GDM1 (cell line): ENCODE measurements around the gene TOMM40.
A peak's percentile ranks its signal among the peaks of the same experiment; 100 is the strongest.
"Not testable (repeated sequence)": the region's sequence is repeated elsewhere in the genome, so short reads cannot be mapped to it uniquely, and the experiment has no call there.

ENCODE experiments used
- DNase-seq: peaks from one replicate; lab custom pipeline; 2025; lab: John Stamatoyannopoulos, UW

Gene TOMM40

GRCh38 chr19:44897835-44898234, 6.8 kb downstream of the TOMM40 start:
- DNase-seq, result no peak

GRCh38 chr19:44900328-44901244, 9.5 kb downstream of the TOMM40 start:
- DNase-seq, result no peak

- no peak for DNase-seq
Measured at GRCh38 chr19:44903216-44903601, 12.2 kb downstream of the TOMM40 start.

- peak; percentile 38 for DNase-seq
Measured at GRCh38 chr19:44903602-44904425, 12.8 kb downstream of the TOMM40 start.

- no peak for DNase-seq
Measured at GRCh38 chr19:44904426-44904994, 13.5 kb downstream of the TOMM40 start.

- no peak for DNase-seq
Measured at GRCh38 chr19:44905437-44906160, 14.5 kb downstream of the TOMM40 start, which contains the start of gene APOE. TSS of gene APOE (plus strand) at chr19:44905796. CDS start at chr19:44906625, 829 bp downstream.

GRCh38 chr19:44907613-44908012, 16.6 kb downstream of the TOMM40 start:
- DNase-seq, result no peak

- no peak for DNase-seq
Measured at GRCh38 chr19:44908074-44908835, 17.2 kb downstream of the TOMM40 start.

- no peak for DNase-seq
Measured at GRCh38 chr19:44908836-44909261, 17.8 kb downstream of the TOMM40 start.

GRCh38 chr19:44909775-44910174, 18.7 kb downstream of the TOMM40 start:
- DNase-seq, result no peak

- not testable (repeated sequence) for DNase-seq
Measured at GRCh38 chr19:44911896-44912295, 20.8 kb downstream of the TOMM40 start.

GRCh38 chr19:44912854-44913253, 21.8 kb downstream of the TOMM40 start:
- DNase-seq, result no peak

GRCh38 chr19:44913512-44914432, 22.7 kb downstream of the TOMM40 start:
- DNase-seq, result not testable (repeated sequence)

- DNase-seq, result peak; percentile 70
Measured at GRCh38 chr19:44914433-44915206, 23.6 kb downstream of the TOMM40 start, which contains the start of gene APOC1. TSS of gene APOC1 (plus strand) at chr19:44914608. CDS start at chr19:44914892, 284 bp downstream.

- no peak for DNase-seq
Measured at GRCh38 chr19:44924243-44924725, 33.2 kb downstream of the TOMM40 start.

- DNase-seq, result no peak
Measured at GRCh38 chr19:44925114-44925891, 34.2 kb downstream of the TOMM40 start.

- not testable (repeated sequence) for DNase-seq
Measured at GRCh38 chr19:44926245-44927077, 35.4 kb downstream of the TOMM40 start.
